Measurements from ENCODE around the gene TARDBP.

TARDBP gene

DNA sequence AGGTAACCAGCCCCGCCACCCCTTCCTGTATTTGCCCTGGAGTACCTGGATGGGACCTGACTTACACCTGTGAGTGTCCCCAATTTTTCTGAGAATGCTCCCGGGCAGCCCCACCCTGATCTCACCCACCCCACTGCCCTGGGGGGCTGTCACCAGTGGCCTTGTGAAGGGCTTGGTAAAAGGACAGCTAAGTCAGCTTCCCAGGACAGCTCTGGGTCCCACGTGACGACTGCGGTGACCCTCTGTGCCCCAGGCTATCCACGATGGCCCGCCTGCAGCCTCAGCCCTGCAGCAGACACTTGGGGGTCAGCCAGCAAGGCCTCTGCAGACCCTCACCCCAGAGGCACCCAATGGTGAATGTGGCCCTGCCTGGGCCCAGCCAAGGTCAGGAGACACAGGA is 41.7 kb downstream of the TARDBP start:
- no peak overlapping the region for H3K27ac ChIP-seq
- no peak for TF ChIP-seq CTCF (conservative IDR thresholded peaks at IDR 0.05)

DNA sequence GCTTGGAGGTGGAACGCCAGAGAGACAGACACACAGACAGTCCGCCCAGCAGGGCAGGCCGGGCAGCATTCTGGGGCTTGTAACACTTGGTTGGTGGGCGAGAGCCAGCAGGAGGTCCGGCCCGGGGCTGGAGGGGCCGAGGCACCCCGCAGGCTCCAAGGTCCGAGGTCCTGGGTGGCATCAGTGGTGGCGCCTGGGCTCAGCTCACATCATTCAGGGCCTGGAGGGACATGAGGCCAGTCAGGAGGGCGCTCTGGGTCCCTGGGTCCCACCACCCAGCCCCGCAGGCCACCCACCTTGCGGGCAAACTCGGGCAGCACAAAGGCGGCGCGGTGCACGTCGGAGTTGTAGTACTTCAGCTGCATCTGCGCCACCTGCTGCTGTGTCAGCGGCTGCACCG is 42.2 kb downstream of the TARDBP start:
- no peak overlapping the region for H3K27ac ChIP-seq
- no peak for TF ChIP-seq CTCF (conservative IDR thresholded peaks at IDR 0.05)

DNA sequence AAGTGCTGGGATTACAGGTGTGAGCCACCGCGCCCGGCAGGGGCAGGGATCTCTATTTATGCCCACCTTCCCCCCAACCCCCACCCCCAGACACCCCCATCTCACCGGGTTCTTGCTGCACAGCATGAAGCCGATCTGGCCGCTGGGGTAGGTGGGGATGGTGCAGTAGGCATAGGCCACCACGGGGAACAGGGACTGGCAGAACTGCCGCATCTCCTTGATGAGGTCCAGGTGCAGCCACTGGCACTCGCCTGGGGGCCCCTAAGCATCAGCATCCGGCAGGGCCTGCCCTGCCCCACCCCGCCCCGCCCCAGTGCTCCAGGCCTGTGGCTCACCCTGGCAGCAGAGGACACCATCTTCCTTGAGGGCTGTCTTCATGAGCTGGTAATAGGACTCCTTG is 43.2 kb downstream of the TARDBP start:
- no peak overlapping the region for H3K27ac ChIP-seq
- TF ChIP-seq CTCF (conservative IDR thresholded peaks at IDR 0.05): no peak

GRCh38 chr1:11056504-11056903 is 44.0 kb downstream of the TARDBP start:
- H3K27ac ChIP-seq: peak overlapping the region; percentile 11; the same call in 1 of the 2 replicates
- TF ChIP-seq CTCF (conservative IDR thresholded peaks at IDR 0.05): no peak

DNA sequence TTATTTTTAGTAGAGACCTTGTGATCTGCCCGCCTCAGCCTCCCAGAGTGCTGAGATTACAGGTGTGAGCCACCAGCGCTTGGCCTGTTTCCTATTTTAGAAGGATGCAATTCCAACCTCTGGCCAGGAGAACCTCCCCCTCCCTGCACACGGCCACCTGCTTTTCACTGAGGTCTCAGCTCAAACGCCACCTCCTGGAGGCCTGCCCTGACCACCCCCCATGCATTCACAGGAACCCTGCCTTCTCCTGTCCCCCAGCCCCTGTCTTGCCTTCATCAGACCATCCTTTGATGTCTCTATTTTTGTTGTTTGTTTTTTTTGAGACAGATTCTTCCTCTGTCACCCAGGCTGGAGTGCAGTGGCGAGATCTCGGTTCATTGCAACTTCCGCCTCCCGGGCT is 45.0 kb downstream of the TARDBP start:
- no peak overlapping the region for H3K27ac ChIP-seq

DNA sequence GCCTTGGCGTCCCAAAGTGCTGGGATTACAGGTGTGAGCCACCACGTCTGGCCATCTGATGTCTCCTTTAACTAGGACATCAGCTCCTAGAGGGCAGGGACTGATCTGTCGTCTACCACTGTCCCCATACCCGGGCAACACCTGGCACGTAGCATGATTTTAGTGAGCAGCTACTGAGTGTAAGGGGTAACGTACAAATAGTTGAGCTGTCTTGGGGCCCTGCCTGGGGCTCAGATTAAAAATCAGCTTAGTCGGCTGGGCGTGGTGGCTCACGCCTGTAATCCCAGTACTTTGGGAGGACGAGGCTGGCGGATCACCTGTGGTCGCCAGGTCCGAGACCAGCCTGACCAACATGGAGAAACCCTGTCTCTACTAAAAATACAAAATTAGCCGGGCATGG is 45.6 kb downstream of the TARDBP start:
- TF ChIP-seq CTCF (conservative IDR thresholded peaks at IDR 0.05): no peak
- H3K27ac ChIP-seq: peak overlapping the region; percentile 91; the same call in 1 of the 2 replicates

More for the DNA sequence above, 45.0 kb downstream of the TARDBP start:
- TF ChIP-seq CTCF (conservative IDR thresholded peaks at IDR 0.05): no peak

DNA sequence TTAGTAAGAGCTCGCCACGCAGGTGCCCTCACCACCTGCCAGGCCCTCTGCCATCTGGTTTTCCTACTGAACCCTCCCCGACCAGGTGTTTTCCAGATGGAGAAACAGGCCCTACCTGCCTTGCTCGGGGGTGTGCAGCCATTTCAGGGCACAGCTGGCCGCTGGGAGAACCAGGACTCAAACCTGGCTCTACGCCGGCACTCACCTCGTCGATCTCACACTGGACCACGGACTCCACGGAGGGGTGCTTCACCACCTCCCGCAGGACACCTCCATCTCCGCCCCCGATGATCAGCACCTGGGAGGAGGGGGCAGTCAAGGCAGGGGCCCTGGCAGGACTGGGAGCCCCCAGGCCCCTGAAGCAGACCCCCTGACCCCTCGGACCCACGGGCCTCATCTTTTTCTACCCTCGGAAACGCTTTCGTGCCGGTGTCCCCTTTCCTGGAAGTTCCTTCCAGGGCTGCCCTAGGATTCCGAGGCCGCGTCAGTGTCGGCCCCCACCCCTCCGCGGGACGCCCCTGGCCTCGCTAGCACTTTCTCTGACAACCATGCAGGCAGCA is 46.2 kb downstream of the TARDBP start:
- no peak for TF ChIP-seq CTCF (conservative IDR thresholded peaks at IDR 0.05)
- H3K27ac ChIP-seq: peak overlapping the region; percentile 91

Data from VCaP (cell line).